Measurements from ENCODE around the gene VPS50.

VPS50 gene

GRCh38 chr7:93242106-93242505, 9.9 kb downstream of the VPS50 start:
- no peak overlapping the region for H3K27ac ChIP-seq (ENCODE audit: low read depth, low read length)
- WGBS = 94% methylated on average over 3 of the region's 3 CpGs
- H3K4me1 ChIP-seq (ENCODE audit: insufficient read depth, low read length) = no peaks in the 10 kb centered on the region
- H3K9ac ChIP-seq (ENCODE audit: low read depth, low read length) = no peak overlapping the region
- H3K4me3 ChIP-seq (ENCODE audit: low read length) = no peak overlapping the region
- no peaks in the 10 kb centered on the region for H3K27me3 ChIP-seq (ENCODE audit: insufficient read depth, low read length)
- no peaks in the 10 kb centered on the region for H3K36me3 ChIP-seq (ENCODE audit: insufficient read depth, low read length)
- H3K9me3 ChIP-seq (ENCODE audit: insufficient read depth, low read depth, low read length) = no peaks in the 10 kb centered on the region

- no peaks in the 10 kb centered on the region for H3K9me3 ChIP-seq (ENCODE audit: insufficient read depth, low read depth, low read length)
- no peaks in the 10 kb centered on the region for H3K36me3 ChIP-seq (ENCODE audit: insufficient read depth, low read length)
- no peak overlapping the region for H3K4me3 ChIP-seq (ENCODE audit: low read length)
- no peaks in the 10 kb centered on the region for H3K4me1 ChIP-seq (ENCODE audit: insufficient read depth, low read length)
- H3K27ac ChIP-seq (ENCODE audit: low read depth, low read length) = no peak overlapping the region
- no peak overlapping the region for H3K9ac ChIP-seq (ENCODE audit: low read depth, low read length)
- 72% methylated on average over 8 of the region's 9 CpGs for WGBS
- no peaks in the 10 kb centered on the region for H3K27me3 ChIP-seq (ENCODE audit: insufficient read depth, low read length)
These were observed 13.6 kb downstream of the VPS50 start for GRCh38 chr7:93245525-93246432.

- no peak overlapping the region for H3K4me3 ChIP-seq (ENCODE audit: low read length)
- no peaks in the 10 kb centered on the region for H3K4me1 ChIP-seq (ENCODE audit: insufficient read depth, low read length)
- H3K27ac ChIP-seq (ENCODE audit: low read depth, low read length) = no peak overlapping the region
- no peaks in the 10 kb centered on the region for H3K36me3 ChIP-seq (ENCODE audit: insufficient read depth, low read length)
- WGBS = 79% methylated on average over 5 of the region's 5 CpGs
- H3K27me3 ChIP-seq (ENCODE audit: insufficient read depth, low read length) = no peaks in the 10 kb centered on the region
- H3K9me3 ChIP-seq (ENCODE audit: insufficient read depth, low read depth, low read length) = no peaks in the 10 kb centered on the region
- no peak overlapping the region for H3K9ac ChIP-seq (ENCODE audit: low read depth, low read length)
These were observed 17.5 kb downstream of the VPS50 start for GRCh38 chr7:93249491-93250148.

GRCh38 chr7:93258661-93259060, 26.5 kb downstream of the VPS50 start:
- no peak overlapping the region for H3K4me3 ChIP-seq (ENCODE audit: low read length)
- no peak overlapping the region for H3K27ac ChIP-seq (ENCODE audit: low read depth, low read length)
- no peaks in the 10 kb centered on the region for H3K27me3 ChIP-seq (ENCODE audit: insufficient read depth, low read length)
- no peaks in the 10 kb centered on the region for H3K4me1 ChIP-seq (ENCODE audit: insufficient read depth, low read length)
- H3K9ac ChIP-seq (ENCODE audit: low read depth, low read length) = no peak overlapping the region
- no peaks in the 10 kb centered on the region for H3K9me3 ChIP-seq (ENCODE audit: insufficient read depth, low read depth, low read length)
- 0 out of 2 replicates have a peak, but pooled peaks cover 3% of the 10 kb centered on the region for H3K36me3 ChIP-seq (ENCODE audit: insufficient read depth, low read length)

- Histone ChIP-seq H3K9me3 (ENCODE audit: insufficient read depth, low read depth, low read length) (no peaks in the 10 kb centered on the region), H3K36me3 (ENCODE audit: insufficient read depth, low read length) (0 out of 2 replicates have a peak, but pooled peaks cover 3% of the 10 kb centered on the region), H3K4me1 (ENCODE audit: insufficient read depth, low read length) (no peaks in the 10 kb centered on the region), H3K9ac (ENCODE audit: low read depth, low read length) (no peak overlapping the region), H3K27ac (ENCODE audit: low read depth, low read length) (no peak overlapping the region), H3K4me3 (ENCODE audit: low read length) (no peak overlapping the region), H3K27me3 (ENCODE audit: insufficient read depth, low read length) (no peaks in the 10 kb centered on the region)
- WGBS = no CpG with 5 or more reads among the region's 1 CpG
These were observed 30.4 kb downstream of the VPS50 start for GRCh38 chr7:93262535-93262934.

- H3K4me1 ChIP-seq (ENCODE audit: insufficient read depth, low read length) = no peaks in the 10 kb centered on the region
- H3K9ac ChIP-seq (ENCODE audit: low read depth, low read length) = no peak overlapping the region
- WGBS = 96% methylated on average over 4 of the region's 4 CpGs
- H3K4me3 ChIP-seq (ENCODE audit: low read length) = no peak overlapping the region
- 0 out of 2 replicates have a peak, but pooled peaks cover 3% of the 10 kb centered on the region for H3K36me3 ChIP-seq (ENCODE audit: insufficient read depth, low read length)
- H3K9me3 ChIP-seq (ENCODE audit: insufficient read depth, low read depth, low read length) = no peaks in the 10 kb centered on the region
- no peak overlapping the region for H3K27ac ChIP-seq (ENCODE audit: low read depth, low read length)
- no peaks in the 10 kb centered on the region for H3K27me3 ChIP-seq (ENCODE audit: insufficient read depth, low read length)
These were observed 33.1 kb downstream of the VPS50 start for GRCh38 chr7:93265220-93265619.

GRCh38 chr7:93279541-93279940, 47.4 kb downstream of the VPS50 start:
- no peak overlapping the region for H3K4me3 ChIP-seq (ENCODE audit: low read length)
- H3K27ac ChIP-seq (ENCODE audit: low read depth, low read length) = no peak overlapping the region
- no peaks in the 10 kb centered on the region for H3K4me1 ChIP-seq (ENCODE audit: insufficient read depth, low read length)
- H3K9ac ChIP-seq (ENCODE audit: low read depth, low read length) = no peak overlapping the region
- no peaks in the 10 kb centered on the region for H3K27me3 ChIP-seq (ENCODE audit: insufficient read depth, low read length)
- 98% methylated on average over 1 of the region's 1 CpG for WGBS
- H3K36me3 ChIP-seq (ENCODE audit: insufficient read depth, low read length) = peaks cover 5% of the 10 kb centered on the region; the same call in 1 of the 2 replicates
- no peaks in the 10 kb centered on the region for H3K9me3 ChIP-seq (ENCODE audit: insufficient read depth, low read depth, low read length)

- H3K36me3 ChIP-seq (ENCODE audit: insufficient read depth, low read length) = no peaks in the 10 kb centered on the region
- H3K27ac ChIP-seq (ENCODE audit: low read depth, low read length) = no peak overlapping the region
- H3K9me3 ChIP-seq (ENCODE audit: insufficient read depth, low read depth, low read length) = no peaks in the 10 kb centered on the region
- no peak overlapping the region for H3K4me3 ChIP-seq (ENCODE audit: low read length)
- H3K9ac ChIP-seq (ENCODE audit: low read depth, low read length) = no peak overlapping the region
- H3K27me3 ChIP-seq (ENCODE audit: insufficient read depth, low read length) = no peaks in the 10 kb centered on the region
- H3K4me1 ChIP-seq (ENCODE audit: insufficient read depth, low read length) = no peaks in the 10 kb centered on the region
- WGBS = no CpG with 5 or more reads among the region's 1 CpG
These were observed 52.7 kb downstream of the VPS50 start for GRCh38 chr7:93284908-93285307.

- no peak overlapping the region for H3K4me3 ChIP-seq (ENCODE audit: low read length)
- H3K9me3 ChIP-seq (ENCODE audit: insufficient read depth, low read depth, low read length) = no peaks in the 10 kb centered on the region
- H3K27ac ChIP-seq (ENCODE audit: low read depth, low read length) = no peak overlapping the region
- WGBS = no CpG with 5 or more reads among the region's 2 CpGs
- H3K4me1 ChIP-seq (ENCODE audit: insufficient read depth, low read length) = peaks cover 5% of the 10 kb centered on the region
- no peak overlapping the region for H3K9ac ChIP-seq (ENCODE audit: low read depth, low read length)
- no peaks in the 10 kb centered on the region for H3K36me3 ChIP-seq (ENCODE audit: insufficient read depth, low read length)
- H3K27me3 ChIP-seq (ENCODE audit: insufficient read depth, low read length) = no peaks in the 10 kb centered on the region
These were observed 61.1 kb downstream of the VPS50 start for GRCh38 chr7:93293229-93293628.

- WGBS = 83% methylated on average over 1 of the region's 1 CpG
These were observed 66.0 kb downstream of the VPS50 start for GRCh38 chr7:93298206-93298605.

GRCh38 chr7:93298671-93299070, 66.5 kb downstream of the VPS50 start:
- H3K27ac ChIP-seq (ENCODE audit: low read depth, low read length) = no peak overlapping the region
- WGBS = 96% methylated on average over 2 of the region's 2 CpGs
- no peaks in the 10 kb centered on the region for H3K9me3 ChIP-seq (ENCODE audit: insufficient read depth, low read depth, low read length)
- H3K4me1 ChIP-seq (ENCODE audit: insufficient read depth, low read length) = peaks cover 13% of the 10 kb centered on the region
- no peak overlapping the region for H3K9ac ChIP-seq (ENCODE audit: low read depth, low read length)
- H3K36me3 ChIP-seq (ENCODE audit: insufficient read depth, low read length) = no peaks in the 10 kb centered on the region
- no peak overlapping the region for H3K4me3 ChIP-seq (ENCODE audit: low read length)
- H3K27me3 ChIP-seq (ENCODE audit: insufficient read depth, low read length) = no peaks in the 10 kb centered on the region

More at GRCh38 chr7:93298206-93298605, 66.0 kb downstream of the VPS50 start:
- H3K36me3 ChIP-seq (ENCODE audit: insufficient read depth, low read length) = no peaks in the 10 kb centered on the region
- peaks cover 13% of the 10 kb centered on the region for H3K4me1 ChIP-seq (ENCODE audit: insufficient read depth, low read length)
- H3K27ac ChIP-seq (ENCODE audit: low read depth, low read length) = no peak overlapping the region
- H3K27me3 ChIP-seq (ENCODE audit: insufficient read depth, low read length) = no peaks in the 10 kb centered on the region
- H3K4me3 ChIP-seq (ENCODE audit: low read length) = no peak overlapping the region
- H3K9ac ChIP-seq (ENCODE audit: low read depth, low read length) = no peak overlapping the region
- no peaks in the 10 kb centered on the region for H3K9me3 ChIP-seq (ENCODE audit: insufficient read depth, low read depth, low read length)

Measured in HUES64 (cell line).